Adrenal gland (tissue), 12 donors: ENCODE results near the gene SLC7A6OS. TPM values are rescaled to one million over a fixed set of nuclear protein-coding genes. Genes with fewer than 3 reads are reported as not detected.
A peak's percentile ranks its signal among the peaks of the same experiment; 100 is the strongest.

ENCODE experiments used
- DNase-seq, 7 donors: peaks; one replicate each; pipeline ENCODE4 v3.0.0-alpha.2; 2019 to 2020
- H3K27ac ChIP-seq, 5 donors: fragments of 200-600 bp; sonication (generic) in 4 of 5; 1 replicate in 3 of 5; 2 replicates in 2 of 5; pipeline versions ENCODE4 v1.5.1 to v1.8.0; 2016 to 2020; ENCODE audit warnings: mild to moderate bottlenecking in 1 of 5
- H3K27me3 ChIP-seq: fragments of 200-600 bp; 2 replicates; pipeline ENCODE4 v1.8.0; 2021
- H3K36me3 ChIP-seq, 2 donors: fragments of 200-600 bp; replicated peaks in 1 of 2; 1 replicate in 1 of 2; 2 replicates in 1 of 2; pipeline versions ENCODE4 v1.5.1 to v1.8.0; 2018 to 2022
- H3K4me1 ChIP-seq, 2 donors: fragments of 200-600 bp; replicated peaks in 1 of 2; 1 replicate in 1 of 2; 2 replicates in 1 of 2; pipeline versions ENCODE4 v1.5.1 to v1.8.0; 2018 to 2021
- H3K4me3 ChIP-seq, 4 donors: fragments of 200-600 bp; sonication (generic) in 3 of 4; one replicate each; pipeline ENCODE4 v1.5.1; 2016 to 2018
- H3K9me3 ChIP-seq, 3 donors: fragments of 200-600 bp; sonication (generic) in 1 of 3; replicated peaks in 1 of 3; 1 replicate in 2 of 3; 2 replicates in 1 of 3; pipeline versions ENCODE4 v1.5.1 to v1.8.0; 2016 to 2021
- POLR2A ChIP-seq, 2 donors: fragments of 450-650 bp; IDR thresholded peaks; one replicate each; pipeline ENCODE4 v1.6.1; 2017; ENCODE audit warnings: antibody characterized with exemption in 2 of 2, mild to moderate bottlenecking in 2 of 2, moderate library complexity in 1 of 2
- WGBS, 4 donors: extraction: QIAGEN DNeasy Blood & Tissue Kit in 2 of 4; methylation state at CpG; one replicate each; pipeline versions ENCODE4 v1.1.5 to v1.1.7; 2013 to 2017; 5-methylcytosine and 5-hydroxymethylcytosine counted together
- intact Hi-C, 2 donors: fragments of 100-400 bp; cut with DNase I; formaldehyde crosslinking; loops; one replicate each; pipeline versions ENCODE4 v1.14.1 to v1.15.0; 2022 to 2023
- polyA plus RNA-seq, 3 donors: library from polyadenylated mRNA; stranded (reverse); fragments of 200-250 nt in 2 of 3; fragments of 350-450 nt in 1 of 3; fragmentation: Illumina TruSeq in 1 of 3; extraction: RNeasy Lipid Tissue Mini Kit (QIAGEN cat#74804) in 1 of 3; gene quantifications; one replicate each; pipeline ENCODE4 v1.2.3, GENCODE V29; 2013 to 2014
- total RNA-seq, 9 donors: library from RNA; depleted of rRNA in 4 of 9; stranded (reverse); fragments of >200 nt in 4 of 9; fragments of 120-200 nt in 1 of 9; fragmentation: NEBNext Ultra II Directional in 1 of 9; extraction: Animal tissue kit (Norgen Biotek cat#: 25700) in 1 of 9; gene quantifications; one replicate each; pipeline versions ENCODE4 v1.1.0 to v1.2.4, GENCODE V29; 2013 to 2023
- TF ChIP-seq, protein P1 (sequence below), 6 experiments: fragments of 450-650 bp in 4 of 6; fragments of 200-600 bp in 2 of 6; sonication (generic) in 1 of 6; IDR thresholded peaks; 1 replicate in 5 of 6; 2 replicates in 1 of 6; pipeline versions ENCODE4 v1.5.1 to v1.8.0; 2016 to 2021; ENCODE audit warnings: antibody characterized with exemption in 6 of 6, mild to moderate bottlenecking in 2 of 6, moderate library complexity in 1 of 6
- donor health status: healthy with polysubstance abuse.
- donor health status: Bipolar disorder and iron deficiency.
- donor health status: DM: yes; HTN: yes; CAD: no.
- donor health status: DM: no; HTN: no; CAD: no.
- donor health status: DM: no; HTN: no; CAD: no.
- donor health status: DM: yes; HTN: yes; CAD: no.

The SLC7A6OS gene
- total and polyA plus RNA-seq, 12 donors = 5.7 to 18.6 (median 13.8) TPM

DNA sequence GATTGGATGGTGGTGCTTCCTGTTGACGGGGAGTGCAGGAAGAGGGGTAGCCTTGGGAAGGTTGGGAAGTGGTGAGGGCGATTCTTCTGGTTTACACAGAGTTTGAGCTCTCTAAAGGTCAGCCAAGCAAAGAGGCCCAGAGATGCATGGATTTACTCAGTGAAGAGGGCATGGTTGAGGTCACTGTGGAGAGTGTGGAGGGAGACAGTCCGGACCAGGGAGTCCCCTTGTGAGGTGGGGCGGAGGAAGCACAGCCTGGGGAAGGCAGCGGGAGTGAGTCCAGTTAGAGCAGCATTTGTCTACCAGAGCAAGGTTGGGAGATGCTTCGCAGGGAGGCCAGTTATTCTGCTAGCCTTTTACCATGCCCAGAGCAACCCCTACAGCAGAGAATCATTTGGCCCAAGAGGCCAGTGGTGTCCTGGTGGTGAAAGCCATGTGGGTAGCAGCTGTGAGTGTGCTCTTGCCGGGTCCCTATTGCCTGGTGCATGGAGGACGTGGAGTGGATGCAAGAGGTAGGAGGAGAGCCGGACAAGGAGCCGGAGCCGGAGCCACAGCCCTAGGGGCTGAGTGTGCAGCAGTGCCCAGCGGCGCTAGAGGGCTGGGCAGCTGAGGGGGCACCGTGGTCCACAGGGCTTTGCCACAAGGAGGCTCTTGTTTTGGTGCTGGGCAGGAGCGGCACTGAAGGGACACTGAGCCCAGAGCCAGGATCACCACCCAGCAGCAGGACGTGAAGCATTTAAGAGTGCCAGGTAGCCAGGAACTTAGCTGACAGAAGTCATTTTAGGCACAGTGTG lies 27.8 kb upstream of the SLC7A6OS start:
- WGBS, 4 donors = 88 to 96% (median 93%) methylated on average over 16 of the region's 16 CpGs
- no peak for DNase-seq

DNA sequence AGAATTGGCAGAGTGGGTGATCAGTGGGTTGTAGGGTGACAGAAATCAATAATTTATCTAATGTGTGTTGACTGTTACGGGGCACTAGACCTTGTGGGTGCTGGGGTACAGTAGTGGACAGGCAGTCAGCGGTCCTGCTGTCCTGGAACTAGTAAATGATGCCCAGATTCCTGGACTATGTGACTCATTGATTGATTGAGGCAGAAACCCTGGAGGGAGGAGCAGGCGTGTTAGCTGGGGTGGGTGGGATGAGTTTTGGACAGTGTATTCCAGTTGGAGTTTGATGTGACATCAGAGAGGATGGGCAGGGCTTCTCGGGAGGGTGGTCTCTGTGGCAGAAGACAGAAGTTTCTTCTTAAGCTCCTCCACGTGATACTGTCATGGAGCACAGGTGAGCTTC lies 24.4 kb upstream of the SLC7A6OS start:
- Histone ChIP-seq H3K9me3 (no peaks in the 10 kb centered on the region), H3K36me3 (peaks cover 0 to 37% of the 10 kb centered on the region in 2 donors), H3K4me1 (peaks cover 4 to 21% of the 10 kb centered on the region in 2 donors), H3K4me3 (no peak overlapping the region), H3K27me3 (no peaks in the 10 kb centered on the region), H3K27ac (no peak overlapping the region)
- 89 to 96% (median 90%) methylated on average over 5 of the region's 5 CpGs for WGBS, 4 donors
- intact Hi-C loops = no loop called here
- TF ChIP-seq, protein P1, sequence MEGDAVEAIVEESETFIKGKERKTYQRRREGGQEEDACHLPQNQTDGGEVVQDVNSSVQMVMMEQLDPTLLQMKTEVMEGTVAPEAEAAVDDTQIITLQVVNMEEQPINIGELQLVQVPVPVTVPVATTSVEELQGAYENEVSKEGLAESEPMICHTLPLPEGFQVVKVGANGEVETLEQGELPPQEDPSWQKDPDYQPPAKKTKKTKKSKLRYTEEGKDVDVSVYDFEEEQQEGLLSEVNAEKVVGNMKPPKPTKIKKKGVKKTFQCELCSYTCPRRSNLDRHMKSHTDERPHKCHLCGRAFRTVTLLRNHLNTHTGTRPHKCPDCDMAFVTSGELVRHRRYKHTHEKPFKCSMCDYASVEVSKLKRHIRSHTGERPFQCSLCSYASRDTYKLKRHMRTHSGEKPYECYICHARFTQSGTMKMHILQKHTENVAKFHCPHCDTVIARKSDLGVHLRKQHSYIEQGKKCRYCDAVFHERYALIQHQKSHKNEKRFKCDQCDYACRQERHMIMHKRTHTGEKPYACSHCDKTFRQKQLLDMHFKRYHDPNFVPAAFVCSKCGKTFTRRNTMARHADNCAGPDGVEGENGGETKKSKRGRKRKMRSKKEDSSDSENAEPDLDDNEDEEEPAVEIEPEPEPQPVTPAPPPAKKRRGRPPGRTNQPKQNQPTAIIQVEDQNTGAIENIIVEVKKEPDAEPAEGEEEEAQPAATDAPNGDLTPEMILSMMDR (IDR thresholded peaks at IDR 0.05) = no peak
- TF ChIP-seq POLR2A (IDR thresholded peaks at IDR 0.05) = no peak
- DNase-seq = no peak

More for the DNA sequence above, 27.8 kb upstream of the SLC7A6OS start:
- Histone ChIP-seq H3K36me3 (peaks cover 0 to 53% of the 10 kb centered on the region in 2 donors), H3K9me3 (no peaks in the 10 kb centered on the region), H3K27ac (no peak overlapping the region), H3K27me3 (no peaks in the 10 kb centered on the region), H3K4me3 (no peak overlapping the region), H3K4me1 (no peaks in the 10 kb centered on the region)
- TF ChIP-seq POLR2A (IDR thresholded peaks at IDR 0.05) = no peak
- TF ChIP-seq, protein P1 (IDR thresholded peaks at IDR 0.05) = no peak
- intact Hi-C loops = no loop called here

DNA sequence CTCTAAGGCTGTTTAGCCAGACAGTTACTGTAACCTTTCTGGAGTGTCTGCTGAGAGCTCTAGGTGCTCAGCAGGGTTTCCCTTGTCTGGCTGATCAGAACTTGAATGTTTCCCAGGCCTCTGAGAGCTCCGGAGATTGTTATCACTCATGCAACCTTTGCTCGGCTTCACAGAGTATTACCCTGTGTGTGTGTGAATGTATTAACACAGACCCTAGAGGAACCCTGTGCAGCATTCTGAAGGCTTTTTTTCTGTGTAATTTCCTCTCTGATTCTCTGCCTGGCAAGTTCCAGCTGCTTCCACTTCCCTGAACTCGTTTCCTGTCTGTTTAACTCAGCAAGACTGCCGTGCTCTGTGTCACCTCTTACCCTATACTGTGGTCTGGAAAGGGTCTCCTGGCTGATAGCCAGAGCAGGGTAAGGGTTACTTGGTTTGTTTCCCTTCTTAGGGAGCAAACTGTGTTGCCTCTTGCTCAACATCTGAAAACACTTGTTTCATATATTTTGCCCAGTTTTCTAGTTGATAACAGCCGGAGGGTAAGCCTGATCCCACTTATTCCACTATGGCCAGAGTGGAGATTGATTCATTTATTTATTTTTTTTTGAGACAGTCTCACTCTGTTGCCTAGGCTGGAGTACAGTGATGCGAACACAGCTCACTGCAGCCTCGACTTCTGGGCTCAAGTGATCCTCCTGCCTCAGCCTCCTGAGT lies 21.8 kb upstream of the SLC7A6OS start:
- H3K27me3 ChIP-seq = no peaks in the 10 kb centered on the region
- H3K9me3 ChIP-seq = no peaks in the 10 kb centered on the region
- WGBS, 4 donors = 53 to 58% (median 55%) methylated on average over 7 of the region's 7 CpGs
- intact Hi-C loops = no loop called here
- no peak overlapping the region for H3K4me3 ChIP-seq
- peaks cover 4 to 21% of the 10 kb centered on the region in 2 donors for H3K4me1 ChIP-seq
- DNase-seq = peak; percentile 52 to 82 (median 65)
- TF ChIP-seq, protein P1 (IDR thresholded peaks at IDR 0.05) = no peak
- no peak for TF ChIP-seq POLR2A (IDR thresholded peaks at IDR 0.05)
- H3K27ac ChIP-seq = peak overlapping the region in 2 of 5 donors; percentile 73 to 77
- H3K36me3 ChIP-seq = peaks cover 0 to 16% of the 10 kb centered on the region in 2 donors

DNA sequence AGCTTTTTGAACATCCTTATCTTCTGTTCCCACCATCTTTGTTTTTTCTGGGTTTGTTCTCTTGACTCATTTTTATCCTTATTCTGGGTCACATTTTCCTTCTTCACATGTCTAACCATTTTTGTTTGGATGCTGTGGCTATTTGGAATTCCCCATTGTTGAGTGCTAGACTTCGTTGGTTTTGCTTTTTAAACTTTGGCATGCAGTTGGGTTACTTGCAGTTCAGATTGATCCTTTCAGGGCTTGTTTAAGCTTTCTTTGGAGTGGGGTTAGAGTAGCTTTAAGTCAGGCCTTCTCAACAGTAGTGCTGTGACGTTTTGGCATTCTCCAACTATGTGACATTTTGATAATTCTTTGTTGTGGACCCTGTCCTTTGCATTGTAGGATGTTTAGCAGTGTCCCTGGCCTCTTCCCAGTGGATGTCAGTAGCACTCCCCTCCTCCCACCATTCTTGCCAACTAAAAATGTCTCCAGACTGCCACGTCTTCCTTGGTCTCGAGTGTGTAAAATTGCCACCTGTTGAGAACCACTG lies 21.2 kb upstream of the SLC7A6OS start:
- no peak for TF ChIP-seq POLR2A (IDR thresholded peaks at IDR 0.05)
- TF ChIP-seq, protein P1 (IDR thresholded peaks at IDR 0.05) = no peak
- intact Hi-C loops = no loop called here
- DNase-seq = no peak
- Histone ChIP-seq H3K27me3 (no peaks in the 10 kb centered on the region), H3K4me3 (no peak overlapping the region), H3K4me1 (peaks cover 4 to 21% of the 10 kb centered on the region in 2 donors), H3K36me3 (peaks cover 0 to 12% of the 10 kb centered on the region in 2 donors), H3K27ac (peak overlapping the region in 2 of 5 donors; percentile 73 to 77), H3K9me3 (no peaks in the 10 kb centered on the region)
- 25 to 32% (median 26%) methylated on average over 2 to 4 of the region's 4 CpGs for WGBS, 4 donors
